Nephron progenitor cell (in vitro differentiated cells): ENCODE results near the gene CH25H.
"Not testable (repeated sequence)": the region's sequence is repeated elsewhere in the genome, so short reads cannot be mapped to it uniquely, and the experiment has no call there.

Experiments used
- DNase-seq: peaks from one replicate; pipeline ENCODE4 v3.0.0; 2021
- H3K27ac Mint-ChIP-seq: 2 replicates; pipeline ENCODE4 v1.8.0; 2021; ENCODE audit warnings: mild to moderate bottlenecking, moderate library complexity, mixed read lengths
- H3K27me3 Mint-ChIP-seq: 2 replicates; pipeline ENCODE4 v1.8.0; 2021; ENCODE audit warnings: mild to moderate bottlenecking, low read depth, mixed read lengths; ENCODE audit not compliant: poor library complexity
- H3K36me3 Mint-ChIP-seq: 2 replicates; pipeline ENCODE4 v1.8.0; 2021; ENCODE audit warnings: low read depth, mixed read lengths
- H3K4me1 Mint-ChIP-seq: 2 replicates; pipeline ENCODE4 v1.8.0; 2021; ENCODE audit warnings: mixed read lengths
- H3K4me3 Mint-ChIP-seq: 2 replicates; pipeline ENCODE4 v1.8.0; 2021; ENCODE audit warnings: mild to moderate bottlenecking, moderate library complexity, mixed read lengths
- H3K9me3 Mint-ChIP-seq: 2 replicates; pipeline ENCODE4 v1.8.0; 2021; ENCODE audit warnings: mild to moderate bottlenecking, moderate library complexity, mixed read lengths
- CTCF ChIP-seq: fragments of 200-600 bp; sonication (generic); IDR thresholded peaks from 2 replicates; pipeline ENCODE4 v1.5.0; 2021; ENCODE audit warnings: antibody characterized with exemption

The CH25H gene

DNA sequence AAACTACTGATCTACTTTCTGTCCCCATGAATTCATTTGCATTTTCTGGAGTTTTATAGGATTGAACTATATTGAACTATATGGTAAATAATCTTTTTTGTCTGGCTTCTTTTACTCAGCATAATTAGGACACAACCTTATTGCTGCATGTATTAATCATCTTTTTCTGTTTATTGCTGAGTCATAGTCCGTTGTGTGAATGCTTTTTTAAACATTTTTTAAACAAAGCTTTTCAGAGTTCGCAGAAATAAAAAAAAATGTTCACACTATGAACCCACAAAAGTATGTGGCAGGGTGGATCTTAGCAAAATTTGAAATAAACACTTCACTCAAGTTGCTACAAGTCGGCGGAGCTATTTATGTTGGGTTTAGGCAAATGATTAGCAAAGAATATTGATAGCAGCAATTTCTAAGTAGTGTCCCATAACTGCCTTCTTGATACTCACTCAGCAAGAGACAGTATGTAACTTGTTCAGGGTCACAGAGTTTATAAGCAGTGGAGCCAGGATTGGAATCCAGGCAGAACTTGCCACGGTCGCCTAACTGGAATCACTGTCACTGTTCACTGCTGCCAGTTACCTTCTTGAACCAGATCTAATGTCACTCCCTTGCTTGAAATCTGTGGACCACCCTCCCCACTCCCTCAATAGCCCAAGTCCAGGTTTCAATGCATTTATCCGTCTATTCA, 5.6 kb downstream of the CH25H start:
- Mint-ChIP-seq H3K27me3 (peaks cover 4% of the 10 kb centered on the region), H3K36me3 (no peaks in the 10 kb centered on the region)
- no peak for TF ChIP-seq CTCF

GRCh38 chr10:89197473-89197872, 9.6 kb downstream of the CH25H start:
- no peak for TF ChIP-seq CTCF

More for the DNA sequence above, 5.6 kb downstream of the CH25H start:
- peaks cover 3% of the 10 kb centered on the region for H3K4me1 Mint-ChIP-seq
- no peak overlapping the region for H3K4me3 Mint-ChIP-seq
- no peaks in the 10 kb centered on the region for H3K9me3 Mint-ChIP-seq
- no peak overlapping the region for H3K27ac Mint-ChIP-seq
- no peak for DNase-seq

DNA sequence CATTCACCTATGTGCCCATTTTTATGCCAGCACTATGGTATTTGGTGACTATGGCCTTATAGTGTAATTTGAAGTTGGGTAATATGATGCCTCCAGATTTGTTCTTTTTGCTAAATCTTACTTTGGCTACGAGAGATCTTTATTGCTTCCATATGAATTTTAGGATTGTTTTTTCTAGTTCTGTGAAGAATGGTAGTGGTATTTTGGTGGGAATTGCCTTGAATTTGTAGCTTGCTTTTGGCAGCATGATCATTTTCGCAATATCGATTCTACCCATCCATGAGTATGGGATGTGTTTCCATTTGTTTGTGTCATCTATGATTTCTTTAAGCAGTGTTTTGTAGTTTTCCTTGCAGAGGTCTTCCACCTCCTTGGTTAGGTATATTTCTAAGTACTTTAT, 15.8 kb downstream of the CH25H start:
- DNase-seq, H3K4me1 Mint-ChIP-seq, H3K27ac Mint-ChIP-seq, H3K4me3 Mint-ChIP-seq, H3K9me3 Mint-ChIP-seq, H3K36me3 Mint-ChIP-seq: not testable (repeated sequence)
- peaks cover 15% of the 10 kb centered on the region for H3K27me3 Mint-ChIP-seq

More at GRCh38 chr10:89197473-89197872, 9.6 kb downstream of the CH25H start:
- no peaks in the 10 kb centered on the region for H3K36me3 Mint-ChIP-seq
- H3K9me3 Mint-ChIP-seq = no peaks in the 10 kb centered on the region
- no peak overlapping the region for H3K4me3 Mint-ChIP-seq
- no peak overlapping the region for H3K27ac Mint-ChIP-seq
- peaks cover 14% of the 10 kb centered on the region for H3K27me3 Mint-ChIP-seq
- DNase-seq = no peak
- H3K4me1 Mint-ChIP-seq = no peaks in the 10 kb centered on the region

DNA sequence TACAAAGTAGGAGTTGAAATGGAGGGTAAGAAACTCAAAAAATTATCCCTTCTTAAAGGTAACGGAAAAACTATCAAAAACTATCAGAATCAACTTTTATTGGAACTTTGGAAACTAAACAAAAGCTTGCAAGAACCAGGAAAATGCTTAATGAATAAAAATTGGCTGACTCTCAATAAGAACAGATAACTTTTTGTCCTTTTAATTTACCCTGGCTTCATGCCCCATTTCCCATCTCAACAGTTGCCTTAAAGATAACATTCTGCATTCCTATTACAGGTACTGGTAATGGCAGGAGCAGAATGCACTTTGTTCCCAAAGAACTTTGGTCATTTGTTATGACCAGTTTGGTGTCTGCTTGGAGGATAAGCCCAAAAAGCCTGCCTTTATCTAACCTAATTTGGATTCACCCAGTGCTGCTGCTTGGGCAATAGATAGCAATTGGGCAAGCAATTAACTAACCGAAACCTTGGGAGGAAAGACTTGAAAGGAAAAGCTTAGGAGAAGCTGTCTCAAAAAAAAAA, 17.8 kb downstream of the CH25H start:
- Mint-ChIP-seq H3K4me1 (peaks cover 4% of the 10 kb centered on the region), H3K27ac (no peak overlapping the region), H3K9me3 (no peaks in the 10 kb centered on the region), H3K27me3 (peaks cover 6% of the 10 kb centered on the region), H3K4me3 (no peak overlapping the region), H3K36me3 (no peaks in the 10 kb centered on the region)
- no peak for DNase-seq
- TF ChIP-seq CTCF = no peak

DNA sequence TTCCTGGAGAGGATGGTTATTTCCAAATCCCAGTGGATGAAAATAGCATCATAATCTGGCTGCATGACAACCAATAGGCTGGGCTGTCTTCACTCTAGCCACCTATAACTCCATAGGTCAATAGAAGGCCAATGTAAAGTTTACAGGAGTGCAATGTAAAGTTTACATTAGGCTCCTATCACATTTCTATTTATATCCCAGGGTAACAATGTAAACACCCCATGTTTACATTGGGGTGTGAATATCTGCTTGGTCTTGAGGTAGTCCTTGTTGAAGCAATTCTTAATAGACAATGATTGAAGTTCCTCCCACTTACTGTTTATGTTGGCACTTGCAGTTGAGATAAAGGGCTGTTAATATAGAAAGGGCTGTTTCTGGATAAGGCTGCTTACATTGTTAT, 21.5 kb downstream of the CH25H start:
- Mint-ChIP-seq H3K36me3 (no peaks in the 10 kb centered on the region), H3K4me3 (no peak overlapping the region), H3K4me1 (peaks cover 4% of the 10 kb centered on the region), H3K27ac (no peak overlapping the region), H3K27me3 (peaks cover 4% of the 10 kb centered on the region), H3K9me3 (no peaks in the 10 kb centered on the region)
- TF ChIP-seq CTCF = no peak
- DNase-seq = no peak

DNA sequence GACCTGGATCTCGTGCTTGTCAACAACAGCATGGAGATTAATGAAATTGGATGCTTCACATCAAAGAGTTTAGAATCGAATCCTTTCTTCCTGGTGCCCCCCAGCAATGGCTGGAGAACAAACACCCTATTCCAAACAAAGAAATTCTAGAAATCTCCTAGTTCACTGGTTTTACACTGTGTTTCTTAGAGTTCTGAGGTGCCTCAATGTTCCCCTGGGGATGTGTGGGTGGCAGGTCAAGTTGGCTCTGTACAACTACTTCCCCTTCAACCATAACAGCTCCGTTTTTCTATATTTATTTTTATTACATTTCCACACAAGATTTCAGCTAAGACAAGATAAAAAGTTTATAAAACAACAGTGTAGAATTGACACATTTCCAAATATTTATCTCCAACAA, 22.5 kb downstream of the CH25H start:
- no peak overlapping the region for H3K4me3 Mint-ChIP-seq
- no peaks in the 10 kb centered on the region for H3K36me3 Mint-ChIP-seq
- peaks cover 4% of the 10 kb centered on the region for H3K27me3 Mint-ChIP-seq
- H3K4me1 Mint-ChIP-seq = peaks cover 4% of the 10 kb centered on the region
- DNase-seq = no peak
- no peak overlapping the region for H3K27ac Mint-ChIP-seq
- H3K9me3 Mint-ChIP-seq = no peaks in the 10 kb centered on the region
- no peak for TF ChIP-seq CTCF
